Mucosa of descending colon (tissue), 3 donors: ENCODE data around the gene ZNF407. TPM values are rescaled to one million over a fixed set of nuclear protein-coding genes. Genes with fewer than 3 reads are reported as not detected.

Source experiments
- ATAC-seq: fragments of 200-7000 bp; cut with Tn5 transposase; one replicate; pipeline ENCODE4 v1.9.1; 2020; ENCODE audit warnings: mild to moderate bottlenecking, moderate library complexity
- DNase-seq, 3 donors: peaks; one replicate each; pipeline ENCODE4 v3.0.0-alpha.2; 2020
- H3K36me3 ChIP-seq: fragments of 200-600 bp; one replicate; pipeline ENCODE4 v1.8.0; 2021; ENCODE audit warnings: low read depth, mild to moderate bottlenecking
- H3K4me1 ChIP-seq: fragments of 200-600 bp; one replicate; pipeline ENCODE4 v1.8.0; 2021; ENCODE audit warnings: low read depth, mild to moderate bottlenecking
- H3K4me3 ChIP-seq: fragments of 200-600 bp; one replicate; pipeline ENCODE4 v1.8.0; 2021; ENCODE audit warnings: mild to moderate bottlenecking
- H3K9me3 ChIP-seq: fragments of 200-600 bp; one replicate; pipeline ENCODE4 v1.8.0; 2021; ENCODE audit warnings: mild to moderate bottlenecking
- CTCF ChIP-seq: fragments of 200-600 bp; IDR thresholded peaks from one replicate; pipeline ENCODE4 v1.8.0; 2022; ENCODE audit warnings: antibody characterized with exemption, mild to moderate bottlenecking
- intact Hi-C, 2 donors: fragments of 100-400 bp; cut with DNase I in 1 of 2; cut with micrococcal nuclease in 1 of 2; formaldehyde crosslinking; loops; one replicate each; pipeline versions ENCODE4 v1.11.0 to v1.11.1; 2022; cut with DNase I, micrococcal nuclease
- total RNA-seq, 3 donors: library from RNA; stranded (reverse); fragmentation: NEBNext Ultra II Directional in 2 of 3; extraction: Animal tissue kit (Norgen Biotek cat#: 25700) in 2 of 3; gene quantifications; one replicate each; pipeline versions ENCODE4 v1.2.1 to v1.2.4, GENCODE V29; 2021 to 2023
- donor health status: DM: no; HTN: no; CAD: no; lungs with moderate emphysema.
- donor health status: DM: no; HTN: no; CAD: no.
- donor health status: DM: no; HTN: yes; CAD: no.

ZNF407 gene
- total RNA-seq, 3 donors from 2014 or later: 13.0 to 25.1 (median 18.8) TPM

- Histone ChIP-seq H3K9me3 (no peaks in the 10 kb centered on the region), H3K4me3 (no peak overlapping the region), H3K4me1 (no peaks in the 10 kb centered on the region), H3K36me3 (no peaks in the 10 kb centered on the region)
- DNase-seq: no peak
- TF ChIP-seq CTCF: no peak
- no peak for ATAC-seq
- intact Hi-C loops: no loop called here
These were observed 136.4 kb downstream of the ZNF407 start for GRCh38 chr18:74734013-74734444.

GRCh38 chr18:74739926-74740325 is 142.3 kb downstream of the ZNF407 start:
- DNase-seq: no peak

GRCh38 chr18:74742573-74743243 is 145.0 kb downstream of the ZNF407 start:
- ATAC-seq (no peak), DNase-seq (no peak)
- Histone ChIP-seq H3K9me3 (no peaks in the 10 kb centered on the region), H3K4me3 (no peak overlapping the region), H3K4me1 (no peaks in the 10 kb centered on the region), H3K36me3 (no peaks in the 10 kb centered on the region)
- intact Hi-C loops: no loop called here
- no peak for TF ChIP-seq CTCF

More at GRCh38 chr18:74739926-74740325, 142.3 kb downstream of the ZNF407 start:
- no peak overlapping the region for H3K4me3 ChIP-seq
- H3K36me3 ChIP-seq: no peaks in the 10 kb centered on the region
- intact Hi-C loops: no loop called here
- H3K9me3 ChIP-seq: no peaks in the 10 kb centered on the region
- ATAC-seq: no peak
- no peak for TF ChIP-seq CTCF
- no peaks in the 10 kb centered on the region for H3K4me1 ChIP-seq

- ATAC-seq: peak; percentile 40
- Histone ChIP-seq H3K4me1 (no peaks in the 10 kb centered on the region), H3K36me3 (no peaks in the 10 kb centered on the region), H3K4me3 (no peak overlapping the region), H3K9me3 (no peaks in the 10 kb centered on the region)
- TF ChIP-seq CTCF: no peak
- intact Hi-C loops: no loop called here
- no peak for DNase-seq
These were observed 148.1 kb downstream of the ZNF407 start for GRCh38 chr18:74745633-74746403.

GRCh38 chr18:74748809-74749208 is 151.1 kb downstream of the ZNF407 start:
- Histone ChIP-seq H3K4me3 (no peak overlapping the region), H3K36me3 (no peaks in the 10 kb centered on the region), H3K4me1 (no peaks in the 10 kb centered on the region), H3K9me3 (peaks cover 2% of the 10 kb centered on the region)
- TF ChIP-seq CTCF: no peak
- ATAC-seq (no peak), DNase-seq (no peak)
- intact Hi-C loops: no loop called here
